H1 (cell line): ENCODE measurements around the gene SMIM38. TPM values are rescaled to one million over a fixed set of nuclear protein-coding genes. Genes with fewer than 3 reads are reported as not detected.

Experiments used
- CTCF ChIA-PET: fragments of 300-600 bp; sonication (Branson Sonifier 250); formaldehyde crosslinking; loops from one replicate; lab custom pipeline; 2021; ENCODE audit not compliant: partially characterized antibody; lab: Charles Lee
- POLR2A ChIA-PET: fragments of 300-600 bp; sonication (Branson Sonifier 250); formaldehyde crosslinking; loops from one replicate; lab custom pipeline; 2021; ENCODE audit warnings: inconsistent platforms; ENCODE audit not compliant: partially characterized antibody; lab: Charles Lee
- DNase-seq, 2 experiments: peaks; one replicate each; pipeline versions ENCODE4 v3.0.0 to v3.0.0-alpha.2; 2010 to 2022; ENCODE audit warnings: low spot score in 2 of 2, low read depth in 1 of 2, mixed read lengths in 1 of 2
- FAIRE-seq: peaks from 2 replicates; lab custom pipeline; 2011; peaks lifted over from hg19 to GRCh38; lab: Jason Lieb, UNC
- H2AFZ ChIP-seq: 2 replicates; pipeline ENCODE4 v1.8.1; 2012; ENCODE audit warnings: low read length, inconsistent platforms
- H2AK5ac ChIP-seq: 2 replicates; pipeline ENCODE4 v1.6.1; 2013; ENCODE audit warnings: low read depth, low read length
- H2BK120ac ChIP-seq: replicated peaks from 2 replicates; pipeline ENCODE3; 2013; ENCODE audit warnings: low read depth, low read length, inconsistent platforms
- H2BK12ac ChIP-seq: 2 replicates; pipeline ENCODE4 v1.6.1; 2013; ENCODE audit warnings: low read depth, low read length
- H2BK15ac ChIP-seq: 2 replicates; pipeline ENCODE4 v1.6.1; 2013; ENCODE audit warnings: low read length
- H2BK20ac ChIP-seq: 2 replicates; pipeline ENCODE4 v1.6.1; 2013; ENCODE audit warnings: low read length
- H2BK5ac ChIP-seq: 2 replicates; pipeline ENCODE4 v1.6.1; 2013; ENCODE audit warnings: low read depth, low read length
- H3K14ac ChIP-seq: 2 replicates; pipeline ENCODE4 v1.6.1; 2013; ENCODE audit warnings: inconsistent platforms; ENCODE audit not compliant: insufficient read length
- H3K18ac ChIP-seq: 2 replicates; pipeline ENCODE4 v1.6.1; 2013; ENCODE audit warnings: low read length; ENCODE audit errors: extremely low read depth
- H3K23ac ChIP-seq: 2 replicates; pipeline ENCODE4 v1.6.1; 2013; ENCODE audit warnings: inconsistent platforms; ENCODE audit not compliant: insufficient read length
- H3K23me2 ChIP-seq: 2 replicates; pipeline ENCODE4 v1.6.1; 2013; ENCODE audit warnings: low read depth, low read length
- H3K27ac ChIP-seq: 2 replicates; pipeline ENCODE4 v1.6.1; 2011; ENCODE audit warnings: low read depth, low read length, inconsistent platforms
- H3K27me3 ChIP-seq, 4 experiments: replicated peaks in 1 of 4; 1 replicate in 1 of 4; 2 replicates in 3 of 4; pipeline versions ENCODE4 v1.6.1 to v1.8.1; 2011 to 2013; ENCODE audit warnings: low read length in 3 of 4, mild to moderate bottlenecking in 3 of 4, inconsistent platforms in 2 of 4, mixed read lengths in 2 of 4, moderate library complexity in 1 of 4; ENCODE audit not compliant: control insufficient read depth in 3 of 4, insufficient read depth in 3 of 4; ENCODE audit errors: extremely low read depth in 1 of 4
- H3K36me3 ChIP-seq, 4 experiments: 2 replicates each; pipeline versions ENCODE4 v1.6.1 to v1.8.1; 2011 to 2013; ENCODE audit warnings: mild to moderate bottlenecking in 4 of 4, low read length in 3 of 4, moderate library complexity in 2 of 4, control low read depth in 1 of 4, inconsistent platforms in 1 of 4; ENCODE audit not compliant: insufficient read depth in 4 of 4, control insufficient read depth in 2 of 4
- H3K4ac ChIP-seq: replicated peaks from 2 replicates; pipeline ENCODE3; 2013; ENCODE audit warnings: low read length, low read depth, mixed read lengths, inconsistent platforms; ENCODE audit not compliant: insufficient read length
- H3K4me1 ChIP-seq, 4 experiments: replicated peaks in 1 of 4; 1 replicate in 1 of 4; 2 replicates in 3 of 4; pipeline versions ENCODE4 v1.6.1 to v1.8.1; 2011 to 2013; ENCODE audit warnings: low read length in 3 of 4, inconsistent platforms in 2 of 4, mixed read lengths in 1 of 4; ENCODE audit not compliant: insufficient read depth in 4 of 4, control insufficient read depth in 3 of 4
- H3K4me2 ChIP-seq, 2 experiments: 2 replicates each; pipeline versions ENCODE4 v1.6.1 to v1.8.1; 2011 to 2013; ENCODE audit warnings: low read depth in 2 of 2, low read length in 2 of 2, control low read depth in 1 of 2, inconsistent platforms in 1 of 2, mild to moderate bottlenecking in 1 of 2; ENCODE audit not compliant: insufficient read depth in 1 of 2
- H3K4me3 ChIP-seq, 4 experiments: fragments of 200-600, 300-600 bp in 1 of 4; sonication (generic), shearing (Covaris generic), sonication (Bioruptor Twin) in 1 of 4; 2 replicates each; pipeline versions ENCODE4 v1.5.1 to v1.8.1; 2011 to 2016; ENCODE audit warnings: low read length in 4 of 4, low read depth in 3 of 4, control low read depth in 2 of 4, inconsistent platforms in 2 of 4, mild to moderate bottlenecking in 2 of 4, mixed read lengths in 1 of 4, moderate library complexity in 1 of 4; ENCODE audit not compliant: insufficient read depth in 2 of 4; ENCODE audit errors: extremely low read depth in 1 of 4
- H3K56ac ChIP-seq: replicated peaks from 2 replicates; pipeline ENCODE3; 2013; ENCODE audit warnings: low read depth, mild to moderate bottlenecking, mixed read lengths, low read length, inconsistent platforms; ENCODE audit not compliant: insufficient read length
- H3K79me1 ChIP-seq: 2 replicates; pipeline ENCODE4 v1.6.1; 2013; ENCODE audit warnings: low read depth, low read length, control low read depth
- H3K79me2 ChIP-seq, 2 experiments: 2 replicates each; pipeline versions ENCODE4 v1.6.1 to v1.8.1; 2012 to 2013; ENCODE audit warnings: low read length in 2 of 2, mild to moderate bottlenecking in 2 of 2, inconsistent platforms in 1 of 2; ENCODE audit not compliant: insufficient read depth in 2 of 2, control insufficient read depth in 1 of 2
- H3K9ac ChIP-seq, 4 experiments: replicated peaks in 1 of 4; 1 replicate in 1 of 4; 2 replicates in 3 of 4; pipeline versions ENCODE4 v1.6.1 to v1.8.1; 2011 to 2013; ENCODE audit warnings: low read depth in 3 of 4, low read length in 3 of 4, control low read depth in 2 of 4, mild to moderate bottlenecking in 2 of 4, moderate library complexity in 2 of 4, inconsistent platforms in 1 of 4; ENCODE audit errors: extremely low read depth in 1 of 4
- H3K9me3 ChIP-seq, 2 experiments: 2 replicates each; pipeline versions ENCODE4 v1.6.1 to v1.8.1; 2012 to 2013; ENCODE audit warnings: mild to moderate bottlenecking in 2 of 2, moderate library complexity in 2 of 2, control low read depth in 1 of 2, inconsistent platforms in 1 of 2, low read depth in 1 of 2, low read length in 1 of 2, mixed read lengths in 1 of 2; ENCODE audit not compliant: insufficient read depth in 2 of 2
- H4K20me1 ChIP-seq, 2 experiments: replicated peaks in 1 of 2; 2 replicates each; pipeline versions ENCODE3 to v1.8.1; 2011 to 2013; ENCODE audit warnings: inconsistent platforms in 2 of 2, low read length in 2 of 2, mild to moderate bottlenecking in 1 of 2; ENCODE audit not compliant: insufficient read depth in 2 of 2, control insufficient read depth in 1 of 2
- H4K5ac ChIP-seq: 2 replicates; pipeline ENCODE4 v1.6.1; 2013; ENCODE audit warnings: low read length, low read depth, mixed read lengths, inconsistent platforms; ENCODE audit not compliant: insufficient read length
- H4K8ac ChIP-seq: 2 replicates; pipeline ENCODE4 v1.8.0; 2013; ENCODE audit warnings: mild to moderate bottlenecking, moderate library complexity, low read length, inconsistent platforms; ENCODE audit not compliant: insufficient read depth; ENCODE audit errors: extremely low read depth
- H4K91ac ChIP-seq: replicated peaks from 2 replicates; pipeline ENCODE3; 2013; ENCODE audit warnings: low read length, mixed read lengths, inconsistent platforms; ENCODE audit not compliant: insufficient read length
- ASH2L ChIP-seq: fragments of 200-600, 300-600 bp; sonication (generic); IDR thresholded peaks from one replicate; pipeline ENCODE4 v1.7.1; 2017; ENCODE audit warnings: low read length
- CBX5 ChIP-seq: fragments of 300-800, 300-1000 bp; sonication (generic); IDR thresholded peaks from 2 replicates; pipeline ENCODE4 v1.7.1; 2016; ENCODE audit warnings: antibody characterized with exemption, low read length, low read depth
- CBX8 ChIP-seq: fragments of 300-800, 300-1000 bp; sonication (generic); IDR thresholded peaks from 2 replicates; pipeline ENCODE4 v1.7.1; 2016; ENCODE audit warnings: low read depth, low read length, borderline replicate concordance
- EZH2 ChIP-seq: fragments of 200-600 bp; sonication (generic); IDR thresholded peaks from 2 replicates; pipeline ENCODE4 v1.7.1; 2012; ENCODE audit warnings: low read depth, mild to moderate bottlenecking, moderate library complexity, low read length, inconsistent platforms; ENCODE audit not compliant: severe bottlenecking
- GABPA ChIP-seq: IDR thresholded peaks from 2 replicates; pipeline ENCODE4 v1.6.1; 2011; ENCODE audit warnings: mild to moderate bottlenecking, low read length, moderate library complexity, borderline replicate concordance; ENCODE audit not compliant: insufficient read depth
- HDAC2 ChIP-seq, 2 experiments: fragments of 300-600 bp in 1 of 2; sonication (generic) in 1 of 2; IDR thresholded peaks; 2 replicates each; pipeline ENCODE4 v1.6.1; 2011 to 2012; ENCODE audit warnings: low read depth in 2 of 2, low read length in 2 of 2, mild to moderate bottlenecking in 2 of 2, moderate library complexity in 2 of 2, borderline replicate concordance in 1 of 2, inconsistent platforms in 1 of 2
- SIX5 ChIP-seq: IDR thresholded peaks from 2 replicates; pipeline ENCODE4 v1.6.1; 2011; ENCODE audit warnings: mild to moderate bottlenecking, low read depth, low read length
- SP4 ChIP-seq: IDR thresholded peaks from 2 replicates; pipeline ENCODE4 v1.6.1; 2012; ENCODE audit warnings: low read length, inconsistent platforms
- TAF1 ChIP-seq: IDR thresholded peaks from 2 replicates; pipeline ENCODE4 v1.6.1; 2011; ENCODE audit warnings: mild to moderate bottlenecking, low read depth, low read length
- ZNF274 ChIP-seq: IDR thresholded peaks from 2 replicates; pipeline ENCODE4 v1.7.0; 2012; ENCODE audit warnings: low read length, borderline replicate concordance; ENCODE audit errors: extremely low read depth
- WGBS, 2 experiments: shearing (Covaris generic) in 1 of 2; methylation state at CpG; one replicate each; pipeline versions ENCODE4 v1.1.6 to v1.1.7; 2013 to 2015; ENCODE audit warnings: low lambda C conversion rate in 2 of 2, mixed read lengths in 2 of 2, inconsistent platforms in 1 of 2, low coverage in 1 of 2, missing lambda C conversion rate in 1 of 2; ENCODE audit not compliant: insufficient replicate concordance in 2 of 2, insufficient coverage in 1 of 2, insufficient read length in 1 of 2; ENCODE audit errors: extremely low coverage in 1 of 2, missing lambda C conversion rate in 1 of 2; 5-methylcytosine and 5-hydroxymethylcytosine counted together
- polyA plus RNA-seq, 7 experiments: library from polyadenylated mRNA; depleted of rRNA in 3 of 7; stranded (reverse) in 5 of 7; unstranded in 2 of 7; fragments of >200 nt in 5 of 7; fragments of 200-250 nt in 2 of 7; gene quantifications; 1 replicate in 5 of 7; 2 replicates in 1 of 7; 4 replicates in 1 of 7; pipeline versions ENCODE4 v1.2.1 to v1.2.3, GENCODE V29; 2011 to 2013; ENCODE audit warnings: missing spikeins in 2 of 7, mixed read lengths in 2 of 7
- total RNA-seq: library from RNA; stranded (reverse); fragmentation: NEBNext Ultra II Directional; extraction: Animal tissue kit (Norgen Biotek cat#: 25700); gene quantifications from 2 replicates; pipeline ENCODE4 v1.2.1, GENCODE V29; 2021
- TF ChIP-seq, protein P1 (sequence below): IDR thresholded peaks from 2 replicates; pipeline ENCODE4 v1.6.1; 2011; ENCODE audit warnings: low read length, improper control_type of control experiment
- TF ChIP-seq, protein P2 (sequence below): IDR thresholded peaks from 2 replicates; pipeline ENCODE4 v1.6.1; 2012; ENCODE audit warnings: inconsistent platforms

The SMIM38 gene
- total and polyA plus RNA-seq, 2 of the 8 experiments (the other 6 are each of a cell fraction or from before 2014, with no cell fraction given) = 0.17 to 0.20 TPM

DNA sequence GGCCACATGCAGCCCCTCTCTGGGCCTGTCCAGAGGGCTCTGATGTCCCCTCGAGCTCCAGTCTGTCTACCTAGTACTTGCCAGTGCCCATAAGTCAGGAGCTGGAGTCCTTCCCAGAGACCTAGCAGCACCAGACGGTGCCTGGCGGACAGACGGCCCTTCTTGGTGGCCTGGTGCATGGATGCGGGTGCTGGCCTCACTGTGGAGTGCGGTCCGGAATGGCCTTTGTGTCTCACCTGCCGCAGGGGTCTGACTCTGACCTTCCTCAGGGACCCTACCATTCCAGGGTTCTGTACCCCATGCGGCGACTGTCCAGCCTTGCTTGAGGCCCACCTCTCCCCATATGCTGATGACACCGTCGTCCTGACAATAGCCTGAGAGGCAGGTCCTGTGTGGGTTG, 29.4 kb upstream of the SMIM38 start:
- Histone ChIP-seq H3K18ac (no peak overlapping the region; the same call in 1 of the 2 replicates), H4K5ac (no peak overlapping the region), H2AFZ (no peak overlapping the region), H3K14ac (no peak overlapping the region), H4K8ac (no peak overlapping the region), H3K79me1 (no peaks in the 10 kb centered on the region), H4K91ac (no peak overlapping the region), H3K9ac (no peak overlapping the region), H3K27me3 (peaks cover 0 to 4% (median under 1%) of the 10 kb centered on the region in 4 experiments; a peak in 2 of 7 replicates), H4K20me1 (no peaks in the 10 kb centered on the region), H2BK20ac (peak overlapping the region; percentile 72; the same call in 1 of the 2 replicates), H3K4me2 (no peak overlapping the region), H3K23me2 (peaks cover 3% of the 10 kb centered on the region; the same call in 1 of the 2 replicates), H3K4ac (no peak overlapping the region), H3K79me2 (no peaks in the 10 kb centered on the region), H3K23ac (no peak overlapping the region), H3K36me3 (no peaks in the 10 kb centered on the region), H2BK5ac (peak overlapping the region; percentile 39; the same call in 1 of the 2 replicates), H2BK120ac (no peak overlapping the region), H3K27ac (no peak overlapping the region), H3K4me1 (peaks cover 0 to 27% (median 20%) of the 10 kb centered on the region in 4 experiments; a peak in 6 of 7 replicates), H2BK12ac (no peak overlapping the region), H2BK15ac (0 out of 2 replicates have a peak overlapping the region, but pooled peaks have one; percentile 92), H3K4me3 (no peak overlapping the region), H3K9me3 (peaks cover 0 to 3% of the 10 kb centered on the region in 2 experiments; a peak in 2 of 4 replicates), H2AK5ac (no peak overlapping the region; the same call in 1 of the 2 replicates), H3K56ac (no peak overlapping the region)
- ChIA-PET POLR2A (no interaction called here), CTCF (interaction anchor here (0.7 to 1.4 kb wide), 2 partner anchors 544 to 652 kb away, joined by 3 read pairs; no protein-coding TSS in a partner anchor)
- FAIRE-seq (no peak), DNase-seq (no peak)
- WGBS, 2 experiments = 94% methylated on average over 12 of the region's 12 CpGs; no CpG with 5 or more reads in 1 of the 2 experiments
- no peak for TF ChIP-seq GABPA
- no peak for TF ChIP-seq CBX8
- TF ChIP-seq HDAC2 (IDR thresholded peaks at IDR 0.05; ENCODE audit: borderline replicate concordance in 1 of 2, low read depth in 2 of 2, low read length in 2 of 2) = no peak
- no peak for TF ChIP-seq TAF1
- no peak for TF ChIP-seq SIX5
- no peak for TF ChIP-seq EZH2
- no peak for TF ChIP-seq SP4
- no peak for TF ChIP-seq ZNF274
- TF ChIP-seq CBX5 = no peak
- TF ChIP-seq ASH2L = no peak
- TF ChIP-seq, protein P1, sequence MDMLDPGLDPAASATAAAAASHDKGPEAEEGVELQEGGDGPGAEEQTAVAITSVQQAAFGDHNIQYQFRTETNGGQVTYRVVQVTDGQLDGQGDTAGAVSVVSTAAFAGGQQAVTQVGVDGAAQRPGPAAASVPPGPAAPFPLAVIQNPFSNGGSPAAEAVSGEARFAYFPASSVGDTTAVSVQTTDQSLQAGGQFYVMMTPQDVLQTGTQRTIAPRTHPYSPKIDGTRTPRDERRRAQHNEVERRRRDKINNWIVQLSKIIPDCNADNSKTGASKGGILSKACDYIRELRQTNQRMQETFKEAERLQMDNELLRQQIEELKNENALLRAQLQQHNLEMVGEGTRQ = no peak
- TF ChIP-seq, protein P2, sequence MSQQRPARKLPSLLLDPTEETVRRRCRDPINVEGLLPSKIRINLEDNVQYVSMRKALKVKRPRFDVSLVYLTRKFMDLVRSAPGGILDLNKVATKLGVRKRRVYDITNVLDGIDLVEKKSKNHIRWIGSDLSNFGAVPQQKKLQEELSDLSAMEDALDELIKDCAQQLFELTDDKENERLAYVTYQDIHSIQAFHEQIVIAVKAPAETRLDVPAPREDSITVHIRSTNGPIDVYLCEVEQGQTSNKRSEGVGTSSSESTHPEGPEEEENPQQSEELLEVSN = no peak
